Esophagus squamous epithelium (tissue), 5 donors: Measurements from ENCODE around the gene HAS3. TPM values are rescaled to one million over a fixed set of nuclear protein-coding genes. Genes with fewer than 3 reads are reported as not detected.
"Not testable (repeated sequence)": the region's sequence is repeated elsewhere in the genome, so short reads cannot be mapped to it uniquely, and the experiment has no call there.

Experiments used
- DNase-seq: peaks from one replicate; lab custom pipeline; 2025; lab: John Stamatoyannopoulos, UW
- H3K27ac ChIP-seq, 4 donors: fragments of 200-600 bp; sonication (generic); one replicate each; pipeline ENCODE4 v1.5.1; 2016 to 2019; ENCODE audit warnings: mild to moderate bottlenecking in 1 of 4
- H3K27me3 ChIP-seq, 4 donors: fragments of 200-600 bp; sonication (generic); 1 replicate in 3 of 4; 2 replicates in 1 of 4; pipeline versions ENCODE4 v1.5.1 to v1.6.0; 2017 to 2021; ENCODE audit warnings: antibody characterized with exemption in 1 of 4
- H3K36me3 ChIP-seq, 3 donors: fragments of 200-600 bp; sonication (generic); one replicate each; pipeline ENCODE4 v1.5.1; 2016 to 2019
- H3K4me1 ChIP-seq, 3 donors: fragments of 200-600 bp; sonication (generic); one replicate each; pipeline ENCODE4 v1.5.1; 2017 to 2019
- H3K4me3 ChIP-seq, 4 donors: fragments of 200-600 bp; sonication (generic); 1 replicate in 3 of 4; 2 replicates in 1 of 4; pipeline ENCODE4 v1.5.1; 2016 to 2019; ENCODE audit warnings: mild to moderate bottlenecking in 2 of 4, moderate library complexity in 1 of 4
- H3K9me3 ChIP-seq, 3 donors: fragments of 200-600 bp; sonication (generic); one replicate each; pipeline ENCODE4 v1.5.1; 2016 to 2019
- POLR2A ChIP-seq, 4 donors: fragments of 450-650 bp; IDR thresholded peaks; one replicate each; pipeline ENCODE4 v1.6.1; 2017; ENCODE audit warnings: antibody characterized with exemption in 4 of 4, mild to moderate bottlenecking in 4 of 4, moderate library complexity in 3 of 4
- WGBS, 2 donors: methylation state at CpG; one replicate each; pipeline ENCODE4 v1.1.5; 2018; 5-methylcytosine and 5-hydroxymethylcytosine counted together
- intact Hi-C: fragments of 100-400 bp; cut with DNase I; formaldehyde crosslinking; loops from one replicate; pipeline ENCODE4 v1.15.0; 2022
- total RNA-seq, 4 donors: library from RNA; depleted of rRNA; stranded (reverse); fragments of >200 nt; gene quantifications; one replicate each; pipeline ENCODE4 v1.1.0, GENCODE V29; 2016
- TF ChIP-seq, protein P1 (sequence below), 6 experiments: fragments of 450-650 bp in 4 of 6; fragments of 200-600 bp in 2 of 6; sonication (generic) in 2 of 6; IDR thresholded peaks; one replicate each; pipeline ENCODE4 v1.5.1; 2016 to 2019; ENCODE audit warnings: antibody characterized with exemption in 6 of 6, mild to moderate bottlenecking in 4 of 6, moderate library complexity in 4 of 6
- donor health status: DM: yes; HTN: yes; CAD: no.

Gene HAS3
- total RNA-seq, 4 donors from 2014 or later: 15.8 to 103 (median 51.4) TPM

DNA sequence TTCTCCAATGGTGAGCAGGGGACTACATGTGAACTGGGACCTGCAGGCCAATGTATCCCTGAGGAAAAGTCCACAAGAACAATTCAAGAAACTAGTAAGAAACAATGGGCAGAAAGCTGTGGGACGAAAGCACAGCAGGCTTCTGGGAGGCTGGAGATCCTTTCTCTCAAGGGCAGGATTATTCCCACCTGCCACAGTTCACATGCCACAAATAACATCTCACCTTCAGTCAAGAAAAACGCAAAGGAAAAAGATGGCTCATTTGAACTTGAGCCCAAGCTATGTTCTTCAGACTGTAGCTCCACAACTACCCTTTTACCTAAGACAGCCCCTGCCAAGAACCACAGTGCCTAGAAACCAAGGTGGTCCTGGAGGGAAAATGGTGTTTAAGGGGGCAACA lies 13.0 kb downstream of the HAS3 start:
- Histone ChIP-seq H3K9me3 (no peaks in the 10 kb centered on the region), H3K27me3 (no peaks in the 10 kb centered on the region), H3K36me3 (peaks cover 16 to 83% (median 28%) of the 10 kb centered on the region in 3 donors), H3K4me1 (peaks cover 0 to 32% (median 4%) of the 10 kb centered on the region in 3 donors), H3K4me3 (no peak overlapping the region), H3K27ac (no peak overlapping the region)
- no peak for TF ChIP-seq POLR2A (IDR thresholded peaks at IDR 0.05)
- TF ChIP-seq, protein P1, sequence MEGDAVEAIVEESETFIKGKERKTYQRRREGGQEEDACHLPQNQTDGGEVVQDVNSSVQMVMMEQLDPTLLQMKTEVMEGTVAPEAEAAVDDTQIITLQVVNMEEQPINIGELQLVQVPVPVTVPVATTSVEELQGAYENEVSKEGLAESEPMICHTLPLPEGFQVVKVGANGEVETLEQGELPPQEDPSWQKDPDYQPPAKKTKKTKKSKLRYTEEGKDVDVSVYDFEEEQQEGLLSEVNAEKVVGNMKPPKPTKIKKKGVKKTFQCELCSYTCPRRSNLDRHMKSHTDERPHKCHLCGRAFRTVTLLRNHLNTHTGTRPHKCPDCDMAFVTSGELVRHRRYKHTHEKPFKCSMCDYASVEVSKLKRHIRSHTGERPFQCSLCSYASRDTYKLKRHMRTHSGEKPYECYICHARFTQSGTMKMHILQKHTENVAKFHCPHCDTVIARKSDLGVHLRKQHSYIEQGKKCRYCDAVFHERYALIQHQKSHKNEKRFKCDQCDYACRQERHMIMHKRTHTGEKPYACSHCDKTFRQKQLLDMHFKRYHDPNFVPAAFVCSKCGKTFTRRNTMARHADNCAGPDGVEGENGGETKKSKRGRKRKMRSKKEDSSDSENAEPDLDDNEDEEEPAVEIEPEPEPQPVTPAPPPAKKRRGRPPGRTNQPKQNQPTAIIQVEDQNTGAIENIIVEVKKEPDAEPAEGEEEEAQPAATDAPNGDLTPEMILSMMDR (IDR thresholded peaks at IDR 0.05): no peak
- WGBS, 2 donors: 80 to 93% methylated on average over 2 of the region's 2 CpGs
- intact Hi-C loops: loop anchor here (10.0 kb wide), 1 partner anchor 594 kb away; no protein-coding TSS in a partner anchor
- no peak for DNase-seq

DNA sequence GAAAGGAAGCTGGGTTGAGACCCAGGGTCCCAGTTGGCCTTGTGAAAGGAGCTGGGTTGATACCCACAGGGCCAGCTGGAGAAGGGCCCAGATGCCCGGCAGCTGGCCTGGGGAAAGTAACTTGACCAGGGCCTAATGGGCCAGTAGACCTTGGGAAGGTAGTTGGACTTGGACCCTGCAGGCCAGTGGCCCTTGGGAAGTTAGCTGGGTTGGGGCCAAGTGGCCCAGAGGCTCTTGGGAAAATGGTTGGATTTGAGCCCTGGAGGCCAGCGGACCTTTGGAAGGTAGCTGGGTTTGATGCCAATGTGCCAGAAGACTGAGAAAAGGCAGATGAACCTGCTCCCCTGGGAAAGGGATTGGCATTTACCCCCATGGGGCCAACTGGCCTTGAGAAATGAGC lies 13.5 kb downstream of the HAS3 start:
- DNase-seq: no peak
- H3K36me3 ChIP-seq: peaks cover 13 to 78% (median 28%) of the 10 kb centered on the region in 3 donors

DNA sequence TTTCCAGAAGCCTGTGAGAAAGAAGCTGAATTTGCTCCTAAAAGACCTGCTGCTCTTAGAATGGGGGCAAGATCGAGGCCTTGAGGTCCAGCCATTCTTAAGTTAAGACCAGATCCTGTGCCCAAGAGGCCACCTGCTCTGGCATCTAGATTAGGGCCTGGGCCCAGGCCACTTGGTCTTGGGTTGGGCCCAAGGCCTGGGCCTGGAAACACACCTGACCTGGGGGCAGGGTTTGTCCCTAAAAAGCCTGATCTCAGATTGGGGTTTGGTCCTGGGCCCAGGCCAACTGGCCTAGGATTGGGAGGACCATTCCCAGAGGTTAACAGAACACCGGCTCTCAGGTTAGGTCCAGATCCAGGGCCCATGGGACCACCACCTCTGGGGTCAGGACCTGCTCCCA lies 14.1 kb downstream of the HAS3 start:
- no peak for TF ChIP-seq POLR2A (IDR thresholded peaks at IDR 0.05)
- TF ChIP-seq, protein P1 (IDR thresholded peaks at IDR 0.05): no peak
- Histone ChIP-seq H3K4me3 (no peak overlapping the region), H3K27me3 (no peaks in the 10 kb centered on the region), H3K9me3 (no peaks in the 10 kb centered on the region), H3K36me3 (peaks cover 8 to 72% (median 24%) of the 10 kb centered on the region in 3 donors), H3K27ac (no peak overlapping the region), H3K4me1 (peaks cover 0 to 32% (median 4%) of the 10 kb centered on the region in 3 donors)
- 80% methylated on average over 1 of the region's 2 CpGs; no CpG with 5 or more reads in 1 of the 2 donors for WGBS, 2 donors
- intact Hi-C loops: loop anchor here (10.0 kb wide), 1 partner anchor 595 kb away; no protein-coding TSS in a partner anchor
- no peak for DNase-seq

More for the DNA sequence above, 13.5 kb downstream of the HAS3 start:
- intact Hi-C loops: loop anchor here (10.0 kb wide), 1 partner anchor 594 kb away; no protein-coding TSS in a partner anchor
- 75 to 86% methylated on average over 1 to 2 of the region's 2 CpGs for WGBS, 2 donors
- H3K27ac ChIP-seq: no peak overlapping the region
- H3K27me3 ChIP-seq: no peaks in the 10 kb centered on the region
- TF ChIP-seq, protein P1 (IDR thresholded peaks at IDR 0.05): no peak
- H3K4me1 ChIP-seq: peaks cover 0 to 32% (median 4%) of the 10 kb centered on the region in 3 donors
- H3K9me3 ChIP-seq: no peaks in the 10 kb centered on the region
- no peak overlapping the region for H3K4me3 ChIP-seq

DNA sequence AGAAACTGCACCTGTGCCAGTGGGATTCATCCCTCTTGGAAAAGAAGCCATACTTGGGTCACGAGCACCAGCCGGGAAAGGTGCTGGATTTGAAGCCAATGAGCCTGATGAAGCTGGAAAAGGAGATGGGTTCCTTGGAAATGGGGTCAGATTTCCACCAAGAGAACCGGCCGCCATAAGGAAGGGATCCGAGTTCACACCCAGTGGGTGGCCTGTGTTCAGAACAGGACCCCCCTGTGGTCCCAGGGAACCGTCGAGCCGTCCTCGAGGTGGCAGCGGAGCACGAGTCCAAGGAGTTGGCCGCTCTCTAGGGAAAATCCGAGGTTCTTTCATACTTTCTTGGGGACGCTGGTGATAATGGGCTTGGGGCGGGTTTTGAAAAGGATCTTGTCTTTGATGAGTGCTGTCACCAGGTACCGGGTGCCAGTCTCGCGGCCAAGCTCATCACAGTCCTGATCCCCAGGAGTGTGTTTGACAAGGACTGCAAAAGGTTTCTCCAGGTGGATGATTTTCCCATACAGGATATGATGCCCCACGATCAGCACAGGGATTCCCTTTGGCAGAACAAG lies 14.7 kb downstream of the HAS3 start:
- Histone ChIP-seq H3K36me3 (peaks cover 4 to 66% (median 18%) of the 10 kb centered on the region in 3 donors), H3K27me3 (no peaks in the 10 kb centered on the region), H3K27ac (no peak overlapping the region), H3K9me3 (no peaks in the 10 kb centered on the region), H3K4me3 (no peak overlapping the region), H3K4me1 (peaks cover 0 to 32% (median 4%) of the 10 kb centered on the region in 3 donors)
- WGBS, 2 donors: 84 to 90% methylated on average over 15 of the region's 19 CpGs
- no peak for TF ChIP-seq POLR2A (IDR thresholded peaks at IDR 0.05)
- TF ChIP-seq, protein P1 (IDR thresholded peaks at IDR 0.05): no peak
- intact Hi-C loops: loop anchor here (5.0 to 10.0 kb wide), 2 partner anchors 218 to 415 kb away; no protein-coding TSS in a partner anchor
- no peak for DNase-seq

DNA sequence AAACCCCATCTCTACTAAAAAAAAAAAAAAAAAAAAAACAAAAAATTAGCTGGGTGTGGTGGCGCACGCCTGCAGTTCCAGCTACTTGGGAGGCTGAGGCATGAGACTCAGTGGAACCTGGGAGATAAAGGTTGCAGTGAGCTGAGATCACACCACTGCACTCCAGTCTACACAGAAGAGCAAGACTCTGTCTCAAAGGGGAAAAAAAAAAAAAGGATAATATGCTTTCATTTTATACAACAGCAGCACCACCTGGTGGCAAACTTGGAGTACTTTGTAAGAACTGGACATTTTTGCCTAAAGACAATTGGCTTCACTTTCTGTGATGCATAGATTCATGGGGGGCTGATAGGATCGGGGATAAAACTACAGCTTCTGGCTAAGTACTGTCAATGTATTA lies 18.5 kb downstream of the HAS3 start:
- H3K4me1 ChIP-seq: peaks cover 0 to 25% (median 4%) of the 10 kb centered on the region in 3 donors
- H3K4me3 ChIP-seq: no peak overlapping the region
- H3K36me3 ChIP-seq: peaks cover 0 to 52% (median 8%) of the 10 kb centered on the region in 3 donors
- WGBS, 2 donors: 73 to 80% methylated on average over 3 of the region's 3 CpGs
- H3K27me3 ChIP-seq: no peaks in the 10 kb centered on the region
- DNase-seq: no peak
- H3K27ac ChIP-seq: no peak overlapping the region
- TF ChIP-seq POLR2A (IDR thresholded peaks at IDR 0.05): no peak
- TF ChIP-seq, protein P1 (IDR thresholded peaks at IDR 0.05): peak; percentile 45 to 80 (median 68)
- intact Hi-C loops: loop anchor here (5.0 to 10.0 kb wide), 2 partner anchors 222 to 419 kb away; no protein-coding TSS in a partner anchor
- H3K9me3 ChIP-seq: no peaks in the 10 kb centered on the region

DNA sequence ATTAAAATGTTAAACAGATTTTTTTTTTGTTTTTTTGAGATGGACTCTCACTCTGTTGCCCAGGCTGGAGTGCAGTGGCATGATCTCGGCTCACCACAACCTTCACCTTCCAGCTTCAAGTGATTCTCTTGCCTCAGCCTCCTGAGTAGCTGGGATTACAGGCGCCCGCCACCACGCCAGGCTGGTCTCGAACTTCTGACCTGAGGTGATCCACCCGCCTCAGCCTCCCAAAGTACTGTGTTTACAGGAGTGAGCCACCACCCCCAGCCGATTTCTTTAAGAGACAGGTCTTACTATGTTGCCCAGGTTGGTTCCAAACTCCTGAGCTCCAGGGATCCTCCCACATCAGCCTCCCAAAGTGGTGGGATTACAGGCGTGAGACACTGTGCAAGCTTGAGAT lies 19.0 kb downstream of the HAS3 start:
- intact Hi-C loops: loop anchor here (5.0 to 10.0 kb wide), 2 partner anchors 222 to 420 kb away; no protein-coding TSS in a partner anchor
- 86 to 87% methylated on average over 8 of the region's 8 CpGs for WGBS, 2 donors
- Histone ChIP-seq H3K36me3 (peaks cover 0 to 49% (median 8%) of the 10 kb centered on the region in 3 donors), H3K4me1 (peaks cover 0 to 23% (median 4%) of the 10 kb centered on the region in 3 donors)
- DNase-seq, H3K4me3 ChIP-seq, H3K9me3 ChIP-seq, H3K27me3 ChIP-seq, H3K27ac ChIP-seq: not testable (repeated sequence)

DNA sequence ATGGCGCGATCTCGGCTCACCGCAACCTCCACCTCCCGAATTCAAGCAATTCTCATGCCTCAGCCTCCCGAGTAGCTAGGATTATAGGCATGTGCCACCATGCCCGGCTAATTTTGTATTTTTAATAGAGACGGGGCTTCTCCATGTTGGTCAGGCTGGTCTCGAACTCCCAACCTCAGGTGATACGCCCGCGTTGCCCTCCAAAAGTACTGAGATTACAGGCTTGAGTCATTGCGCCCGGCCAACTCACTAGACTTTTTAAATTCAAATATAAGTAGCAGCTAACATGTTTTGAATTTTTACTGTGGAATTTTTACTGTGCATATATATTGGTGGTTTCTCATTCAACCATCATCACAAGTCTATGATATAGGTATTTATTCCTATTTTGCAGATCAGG lies 19.5 kb downstream of the HAS3 start:
- intact Hi-C loops: loop anchor here (5.0 to 10.0 kb wide), 3 partner anchors 223 to 420 kb away; no protein-coding TSS in a partner anchor
- 90 to 91% methylated on average over 14 of the region's 14 CpGs for WGBS, 2 donors
- H3K27me3 ChIP-seq, H3K27ac ChIP-seq, DNase-seq, H3K9me3 ChIP-seq, H3K4me3 ChIP-seq: not testable (repeated sequence)
- H3K36me3 ChIP-seq: peaks cover 0 to 44% (median 3%) of the 10 kb centered on the region in 3 donors
- peaks cover 0 to 24% (median 4%) of the 10 kb centered on the region in 3 donors for H3K4me1 ChIP-seq
